Endothelial cell of umbilical vein (primary cell): ENCODE data around the gene SELENBP1.

Source experiments
- EZH2 ChIP-seq: IDR thresholded peaks from 2 replicates; pipeline ENCODE4 v1.6.1; 2012; ENCODE audit warnings: borderline replicate concordance, low read depth, mild to moderate bottlenecking, moderate library complexity, low read length, inconsistent platforms; ENCODE audit not compliant: severe bottlenecking
- FOS ChIP-seq: IDR thresholded peaks from 2 replicates; pipeline ENCODE4 v1.6.1; 2011; ENCODE audit warnings: mild to moderate bottlenecking, low read length, moderate library complexity, borderline replicate concordance; ENCODE audit not compliant: insufficient read depth
- GATA2 ChIP-seq: IDR thresholded peaks from 2 replicates; pipeline ENCODE4 v1.7.0; 2011; ENCODE audit warnings: low read depth, mild to moderate bottlenecking, moderate library complexity, mixed read lengths, low read length; ENCODE audit not compliant: insufficient read length, insufficient read depth
- MAX ChIP-seq: IDR thresholded peaks from 2 replicates; pipeline ENCODE4 v1.6.1; 2011; ENCODE audit not compliant: insufficient read depth, insufficient read length
- POLR2A ChIP-seq: IDR thresholded peaks from 2 replicates; pipeline ENCODE4 v1.6.1; 2012; ENCODE audit warnings: low read depth, mild to moderate bottlenecking, control low read depth, low read length
- POLR2AphosphoS5 ChIP-seq: IDR thresholded peaks from 2 replicates; pipeline ENCODE4 v1.6.1; 2012; ENCODE audit warnings: low read depth, mild to moderate bottlenecking, control low read depth, low read length, moderate library complexity; ENCODE audit not compliant: insufficient read depth
- TF ChIP-seq, protein P1 (sequence below), 2 donors: IDR thresholded peaks; 1 replicate in 1 of 2; 2 replicates in 1 of 2; pipeline ENCODE4 v1.5.1; 2011; ENCODE audit warnings: low read length in 2 of 2, mild to moderate bottlenecking in 2 of 2, moderate library complexity in 2 of 2, control low read depth in 1 of 2, inconsistent platforms in 1 of 2, low read depth in 1 of 2; ENCODE audit not compliant: insufficient read depth in 1 of 2; ENCODE audit errors: extremely low read depth in 1 of 2

DNA sequence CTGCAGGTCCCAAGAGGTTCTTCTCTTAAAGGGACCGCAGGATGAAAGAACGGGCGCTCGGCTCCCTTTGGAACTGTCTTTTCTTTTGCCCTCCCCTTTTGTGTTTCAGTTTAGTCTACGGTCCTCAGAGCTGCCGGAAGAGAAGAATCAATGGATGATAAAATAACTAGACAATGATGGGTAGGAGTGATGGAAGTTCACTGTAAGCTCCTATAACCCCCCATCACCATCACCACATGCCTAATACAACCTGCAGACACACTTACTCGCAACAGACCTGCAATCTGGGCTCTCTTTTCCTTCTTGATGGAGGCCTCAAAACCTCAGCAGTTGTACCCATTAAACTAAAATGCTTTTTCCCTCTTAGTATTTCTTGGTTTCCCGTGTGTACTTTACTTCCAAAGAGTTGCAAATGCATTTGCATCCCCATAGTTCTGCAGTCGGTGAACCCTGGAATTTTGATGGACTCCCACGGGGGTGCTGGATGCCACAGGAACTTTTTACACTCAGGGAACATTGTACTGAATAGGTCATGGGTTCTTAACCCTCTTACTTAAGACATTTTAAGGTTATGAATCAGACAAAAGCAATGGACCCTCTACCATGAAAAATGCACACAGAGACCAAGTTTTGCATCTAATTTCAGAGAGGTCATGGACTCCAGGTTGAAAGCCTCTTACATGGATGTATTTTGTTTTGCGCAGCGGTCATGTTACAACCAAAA lies 24.8 kb downstream of the SELENBP1 start:
- TF ChIP-seq, protein P1, sequence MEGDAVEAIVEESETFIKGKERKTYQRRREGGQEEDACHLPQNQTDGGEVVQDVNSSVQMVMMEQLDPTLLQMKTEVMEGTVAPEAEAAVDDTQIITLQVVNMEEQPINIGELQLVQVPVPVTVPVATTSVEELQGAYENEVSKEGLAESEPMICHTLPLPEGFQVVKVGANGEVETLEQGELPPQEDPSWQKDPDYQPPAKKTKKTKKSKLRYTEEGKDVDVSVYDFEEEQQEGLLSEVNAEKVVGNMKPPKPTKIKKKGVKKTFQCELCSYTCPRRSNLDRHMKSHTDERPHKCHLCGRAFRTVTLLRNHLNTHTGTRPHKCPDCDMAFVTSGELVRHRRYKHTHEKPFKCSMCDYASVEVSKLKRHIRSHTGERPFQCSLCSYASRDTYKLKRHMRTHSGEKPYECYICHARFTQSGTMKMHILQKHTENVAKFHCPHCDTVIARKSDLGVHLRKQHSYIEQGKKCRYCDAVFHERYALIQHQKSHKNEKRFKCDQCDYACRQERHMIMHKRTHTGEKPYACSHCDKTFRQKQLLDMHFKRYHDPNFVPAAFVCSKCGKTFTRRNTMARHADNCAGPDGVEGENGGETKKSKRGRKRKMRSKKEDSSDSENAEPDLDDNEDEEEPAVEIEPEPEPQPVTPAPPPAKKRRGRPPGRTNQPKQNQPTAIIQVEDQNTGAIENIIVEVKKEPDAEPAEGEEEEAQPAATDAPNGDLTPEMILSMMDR (IDR thresholded peaks at IDR 0.05; ENCODE audit: extremely low read depth in 1 of 2, insufficient read depth in 1 of 2, low read depth in 1 of 2, low read length in 2 of 2) = no peak
- TF ChIP-seq POLR2A (no peak), POLR2AphosphoS5 (no peak), EZH2 (no peak), FOS (no peak), MAX (no peak), GATA2 (no peak)
